DMS53 treated with DMSO at 0.1 percent for 48 hours (cell line): ENCODE measurements around the gene ARFGAP1.
"Not testable (repeated sequence)": the region's sequence is repeated elsewhere in the genome, so short reads cannot be mapped to it uniquely, and the experiment has no call there.

Experiments used
- DNase-seq: peaks from one replicate; lab custom pipeline; 2025; ENCODE audit not compliant: unreplicated experiment; lab: John Stamatoyannopoulos, UW

The ARFGAP1 gene

DNA sequence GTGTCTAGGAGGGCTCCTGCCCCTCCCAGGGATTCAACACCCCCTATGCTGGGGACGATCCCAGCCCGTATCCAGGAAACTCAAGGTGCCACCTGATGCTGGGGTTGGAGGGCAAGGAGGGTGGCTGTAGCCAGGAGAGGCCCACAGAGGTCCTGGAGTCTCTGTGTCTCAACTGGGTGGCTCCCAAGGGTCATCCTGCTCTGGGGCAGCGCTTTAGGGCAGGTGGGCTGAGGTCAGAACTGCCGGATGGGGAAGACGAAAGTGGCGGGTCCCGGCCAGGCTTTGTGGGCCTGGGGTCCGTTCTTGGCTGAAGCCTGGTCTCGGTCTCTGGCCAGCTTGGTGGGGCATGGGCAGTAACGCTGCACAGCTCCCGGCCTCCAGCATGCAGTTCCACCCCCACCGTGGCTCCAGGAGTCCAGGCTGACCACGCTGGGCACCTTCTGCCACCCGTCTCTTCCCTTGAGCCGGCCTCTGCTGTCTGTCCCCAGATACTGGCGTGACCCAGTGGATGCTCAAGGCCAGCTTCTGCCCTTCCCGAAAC is 17.6 kb downstream of the ARFGAP1 start:
- no peak for DNase-seq

DNA sequence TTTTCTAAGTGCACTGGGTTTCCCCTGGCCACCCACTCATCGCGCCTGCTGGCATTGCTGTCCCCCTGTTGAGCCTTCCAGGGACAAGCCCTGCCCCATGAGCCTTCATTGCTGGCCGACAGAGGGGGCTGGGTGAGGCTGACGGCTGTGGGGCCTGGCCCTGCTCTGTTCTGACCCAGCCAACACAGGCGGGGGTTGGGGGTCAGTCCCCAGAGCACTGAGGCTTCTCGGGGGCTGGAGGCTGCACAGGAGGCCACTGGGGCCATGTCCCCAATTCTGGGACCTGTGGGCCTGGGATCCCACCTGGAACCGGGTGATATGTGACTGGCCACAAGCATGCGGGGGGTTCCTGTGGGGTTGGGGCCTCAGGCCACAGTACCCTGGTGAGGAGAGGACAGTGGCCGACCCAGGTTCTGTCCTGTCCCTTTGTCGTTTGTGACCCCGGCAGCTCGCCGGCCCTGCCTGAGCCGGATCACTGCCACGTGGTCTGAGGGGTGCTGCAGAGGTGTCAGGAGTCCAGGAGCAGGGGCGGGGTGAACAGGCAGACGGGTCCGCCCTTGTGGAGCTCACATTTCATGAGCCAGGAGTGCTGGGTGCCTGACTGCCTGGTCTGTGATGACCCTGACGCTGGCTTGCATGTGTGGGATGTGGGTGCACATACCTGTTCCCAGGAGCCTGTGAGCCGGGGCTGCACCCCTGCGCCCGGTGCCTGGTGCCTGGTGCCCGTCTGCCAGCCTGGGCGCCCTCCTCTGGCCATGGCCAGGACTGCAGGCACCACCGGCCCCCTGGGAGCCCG is 18.3 kb downstream of the ARFGAP1 start:
- no peak for DNase-seq

DNA sequence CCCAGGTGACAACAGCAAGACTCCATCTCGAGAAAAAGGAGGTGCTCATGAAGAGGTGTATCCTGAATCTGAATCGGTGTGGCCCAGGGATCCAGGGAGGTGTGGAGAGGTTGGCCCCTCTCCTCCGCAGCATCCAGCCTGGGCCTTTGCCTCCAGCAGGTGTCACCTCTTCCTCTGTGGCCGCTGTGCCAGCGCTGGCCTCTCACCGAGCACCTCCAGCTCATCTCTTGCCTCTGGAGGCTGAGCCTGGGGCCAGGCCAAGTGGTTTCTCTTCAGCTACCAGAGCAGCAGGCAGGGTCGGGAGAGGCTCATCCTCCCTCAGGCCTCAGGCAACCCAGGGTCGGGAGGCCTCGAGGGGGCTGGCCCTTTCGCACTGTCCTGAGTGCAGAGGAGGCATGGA is 19.2 kb downstream of the ARFGAP1 start:
- DNase-seq, result no peak

DNA sequence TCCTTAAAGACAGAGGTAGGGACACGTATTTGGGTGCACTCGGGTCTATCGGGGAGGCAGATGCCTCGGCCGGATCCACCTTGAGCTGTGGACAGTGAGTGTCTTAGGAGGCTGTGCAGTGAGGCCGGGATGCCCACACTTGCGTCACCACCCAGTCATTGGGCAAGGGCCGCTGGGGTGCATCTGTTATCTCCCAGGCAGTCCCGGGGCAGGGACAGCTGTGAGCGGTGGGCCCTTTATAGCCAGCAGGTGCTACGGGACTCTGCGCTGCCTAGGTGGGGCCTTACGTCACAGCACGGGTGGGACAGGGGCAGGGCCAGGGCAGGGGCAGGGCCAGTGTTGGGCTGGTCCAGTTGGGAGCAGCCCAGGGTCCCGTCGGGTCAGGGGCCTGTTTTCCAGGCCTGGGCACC is 19.7 kb downstream of the ARFGAP1 start:
- DNase-seq, result no peak

- DNase-seq, result no peak
Observed at GRCh38 chr20:63292904-63293303, 20.3 kb downstream of the ARFGAP1 start, which contains the start of gene COL20A1. Gene COL20A1, plus strand, starts transcription at chr20:63293186. Its CDS starts 1,922 bp downstream, at chr20:63295108.

DNA sequence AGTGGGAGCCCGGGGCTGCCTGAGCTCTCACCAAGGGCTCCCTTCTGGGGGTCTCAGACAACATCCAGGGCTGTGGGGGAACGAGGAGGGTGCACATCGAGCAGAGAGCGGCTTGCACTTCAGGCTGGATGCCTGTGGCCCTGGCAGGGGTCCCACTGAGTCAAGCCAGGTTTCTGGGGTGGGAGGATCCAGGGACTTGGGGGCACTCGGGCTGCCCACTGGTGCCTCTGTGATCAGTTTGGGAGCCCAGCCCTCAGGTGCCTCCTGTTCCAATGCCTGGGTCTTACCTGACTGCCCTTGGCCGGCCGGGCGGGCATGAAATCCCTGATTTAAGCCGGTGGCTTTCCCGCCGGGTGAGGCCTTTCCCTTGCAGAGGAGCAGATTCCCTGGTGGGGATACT is 20.8 kb downstream of the ARFGAP1 start:
- no peak for DNase-seq

DNA sequence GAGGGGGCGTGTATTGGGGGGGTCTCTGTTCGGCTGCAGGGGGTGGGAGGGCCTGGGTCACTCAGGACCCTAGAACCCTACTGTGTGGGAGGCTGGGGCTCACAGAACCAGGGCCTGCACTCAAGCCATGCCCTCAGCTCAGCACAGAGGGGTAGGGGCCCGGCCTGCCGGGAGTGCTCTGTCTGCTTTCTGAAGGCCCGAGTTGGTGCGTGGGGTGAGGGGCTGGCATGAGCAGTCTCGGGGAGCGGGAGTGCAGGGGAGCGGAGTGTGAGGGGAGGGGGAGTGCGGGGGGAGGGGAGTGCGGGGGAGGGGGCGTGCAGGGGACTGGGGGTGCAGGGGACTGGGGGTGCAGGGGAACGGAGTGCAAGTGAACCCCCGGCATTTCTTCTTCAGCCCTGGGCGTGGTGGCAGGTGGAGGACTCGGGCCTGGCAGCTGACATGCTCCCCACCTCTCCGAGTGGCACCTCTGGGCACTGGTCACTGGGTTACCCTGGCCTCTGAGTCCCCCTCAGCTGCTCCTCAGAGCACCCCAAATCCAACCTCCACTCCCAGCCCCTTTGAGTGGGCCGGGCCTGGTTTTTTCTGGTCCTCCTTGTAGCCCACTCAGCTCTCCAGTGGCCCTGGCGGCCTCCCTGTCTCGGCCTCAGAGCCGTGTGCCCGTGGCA is 21.4 kb downstream of the ARFGAP1 start:
- DNase-seq, result no peak

GRCh38 chr20:63294536-63294900 is 21.9 kb downstream of the ARFGAP1 start:
- no peak for DNase-seq

DNA sequence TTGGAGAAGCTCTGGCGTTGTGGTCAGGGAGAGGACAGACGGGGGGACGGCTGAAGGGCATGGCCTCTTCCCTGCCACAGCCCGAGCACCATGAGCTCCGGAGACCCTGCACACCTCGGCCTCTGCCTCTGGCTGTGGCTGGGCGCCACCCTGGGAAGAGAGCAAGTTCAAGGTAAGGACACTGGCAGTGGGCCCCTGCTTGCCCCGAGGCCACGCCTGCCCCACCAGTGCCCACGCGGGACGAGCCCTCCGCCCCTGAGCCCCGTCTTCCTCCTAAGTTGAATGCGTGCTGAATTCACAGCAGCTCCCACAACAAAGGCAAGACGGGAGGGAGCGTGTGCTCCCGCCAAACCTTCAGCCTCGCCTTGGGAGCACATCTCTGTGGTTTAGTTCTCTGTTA is 22.4 kb downstream of the ARFGAP1 start:
- DNase-seq, result no peak

GRCh38 chr20:63295422-63295821 is 22.8 kb downstream of the ARFGAP1 start:
- DNase-seq, result no peak

GRCh38 chr20:63295846-63296245 is 23.2 kb downstream of the ARFGAP1 start:
- no peak for DNase-seq

GRCh38 chr20:63296531-63297299 is 24.1 kb downstream of the ARFGAP1 start:
- DNase-seq, result no peak

DNA sequence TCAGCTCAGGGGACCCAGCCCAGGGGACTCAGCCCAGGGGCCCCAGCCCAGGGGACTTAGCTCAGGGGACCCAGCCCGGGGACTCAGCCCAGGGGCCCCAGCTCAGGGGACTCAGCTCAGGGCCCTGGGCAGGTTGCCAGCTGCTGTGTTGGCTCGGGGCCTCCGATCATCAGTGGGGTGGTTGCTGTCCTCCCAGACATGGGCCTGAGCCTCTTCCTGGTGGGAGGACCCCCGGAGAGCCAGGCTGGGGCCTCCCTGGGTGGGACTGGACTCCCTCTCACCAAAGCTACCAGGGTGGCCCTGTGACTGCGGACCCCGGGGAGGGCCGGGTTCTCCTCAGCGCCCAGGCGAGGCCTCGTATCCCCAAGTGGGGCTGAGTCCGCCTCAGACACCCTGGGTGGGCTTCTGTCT is 24.8 kb downstream of the ARFGAP1 start:
- DNase-seq, result no peak

- no peak for DNase-seq
Observed at GRCh38 chr20:63297796-63298572, 25.4 kb downstream of the ARFGAP1 start.

DNA sequence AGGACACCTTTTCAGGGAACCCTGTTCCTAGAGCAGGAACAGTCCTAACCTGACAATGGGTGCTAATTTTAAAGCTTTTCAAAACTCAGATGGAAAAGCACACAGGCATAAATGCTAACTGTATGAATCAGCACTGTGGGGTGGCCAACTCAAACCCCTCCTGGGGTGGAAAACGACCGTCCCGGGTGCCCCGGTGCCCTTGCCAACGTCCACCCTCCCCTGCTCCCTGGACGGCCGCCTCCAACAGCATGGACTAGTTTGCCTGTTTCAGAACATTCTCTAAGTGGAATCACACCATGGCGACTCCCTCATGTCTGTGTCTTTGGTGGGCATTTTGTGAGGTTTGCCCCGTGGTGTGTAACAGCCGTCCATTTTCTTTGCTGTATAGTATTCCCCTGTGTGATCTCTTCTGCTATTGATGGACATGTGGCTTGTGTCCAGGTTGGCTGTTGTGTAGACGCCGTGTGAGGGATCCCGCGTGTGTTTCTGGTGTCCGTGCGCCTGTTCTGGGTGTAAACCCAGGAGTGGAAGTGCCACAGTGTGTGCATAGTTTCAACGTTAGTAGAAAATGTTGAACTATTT is 26.2 kb downstream of the ARFGAP1 start:
- DNase-seq, result no peak

DNA sequence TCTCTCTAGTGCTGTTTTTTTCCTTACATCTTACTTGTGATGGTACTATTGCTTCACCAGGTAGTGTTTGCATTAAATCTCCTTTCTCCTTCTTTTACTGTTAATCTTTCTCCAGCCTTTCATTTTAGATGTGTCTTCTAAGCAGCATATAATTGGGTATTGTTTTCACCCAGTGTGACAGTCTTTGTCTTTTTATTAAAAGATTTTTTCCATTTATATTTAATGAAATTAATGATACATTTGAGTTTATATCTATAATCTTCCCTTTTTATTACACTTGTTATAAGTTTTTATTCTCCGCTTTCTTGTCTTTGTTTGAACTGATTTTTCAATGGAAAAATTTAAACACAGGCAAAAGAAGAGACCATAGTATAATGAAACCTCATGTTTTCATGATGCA is 29.1 kb downstream of the ARFGAP1 start:
- no peak for DNase-seq

- DNase-seq, result no peak
Observed at GRCh38 chr20:63303095-63303666, 30.6 kb downstream of the ARFGAP1 start.

DNA sequence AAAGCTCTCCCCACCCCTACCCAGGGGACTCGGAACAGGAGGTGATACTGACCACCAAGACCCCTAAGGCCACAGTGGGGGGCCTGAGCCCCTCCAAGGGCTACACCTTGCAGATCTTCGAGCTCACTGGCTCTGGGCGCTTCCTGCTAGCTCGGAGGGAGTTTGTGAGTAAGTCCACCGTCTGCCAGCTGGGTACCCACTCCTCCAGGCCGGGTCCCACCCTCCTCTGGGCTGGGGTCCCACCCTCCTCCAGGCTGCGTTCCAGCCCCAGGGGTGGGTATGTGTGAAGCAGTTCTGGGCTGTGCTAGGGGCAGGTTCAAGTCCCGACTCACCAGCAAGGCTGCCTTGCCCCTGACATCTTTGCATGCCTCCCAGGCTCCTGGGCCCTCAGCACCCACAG is 32.8 kb downstream of the ARFGAP1 start:
- DNase-seq, result no peak

DNA sequence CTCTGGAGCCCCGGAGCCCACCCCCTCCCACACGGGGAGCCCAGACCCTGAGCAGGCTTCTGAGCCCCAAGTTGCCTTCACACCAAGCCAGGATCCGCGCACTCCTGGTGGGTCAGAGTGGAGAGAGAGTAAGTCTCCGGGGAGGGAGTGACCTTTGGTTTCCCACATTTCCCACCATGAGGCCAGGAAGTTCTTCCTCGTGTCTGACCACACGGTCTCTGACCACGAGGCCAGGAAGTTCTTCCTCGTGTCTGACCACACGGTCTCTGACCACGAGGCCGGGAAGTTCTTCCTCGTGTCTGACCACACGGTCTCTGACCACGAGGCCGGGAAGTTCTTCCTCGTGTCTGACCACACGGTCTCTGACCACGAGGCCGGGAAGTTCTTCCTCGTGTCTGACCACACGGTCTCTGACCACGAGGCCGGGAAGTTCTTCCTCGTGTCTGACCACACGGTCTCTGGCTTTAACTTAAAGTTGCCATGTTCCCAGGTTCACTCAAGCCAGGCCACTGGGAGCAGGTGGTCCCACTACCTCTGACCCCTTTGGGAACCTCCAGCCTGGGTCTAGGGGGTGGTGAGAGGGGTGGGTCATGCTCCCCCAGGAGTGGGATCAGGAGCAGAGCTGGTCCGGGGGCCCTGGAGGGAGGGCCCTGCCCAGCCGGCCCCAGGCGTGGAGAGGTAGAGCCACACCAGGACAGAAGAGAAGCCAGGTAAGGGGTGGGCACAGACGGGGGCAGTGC is 33.5 kb downstream of the ARFGAP1 start:
- not testable (repeated sequence) for DNase-seq
